Esophagus squamous epithelium (tissue), 4 donors: ENCODE results near the gene FAM83E.

Source experiments
- CTCF ChIP-seq, 6 experiments: fragments of 450-650 bp in 4 of 6; fragments of 200-600 bp in 2 of 6; sonication (generic) in 2 of 6; IDR thresholded peaks; one replicate each; pipeline ENCODE4 v1.5.1; 2016 to 2019; ENCODE audit warnings: antibody characterized with exemption in 6 of 6, mild to moderate bottlenecking in 4 of 6, moderate library complexity in 4 of 6
- POLR2A ChIP-seq, 4 donors: fragments of 450-650 bp; IDR thresholded peaks; one replicate each; pipeline ENCODE4 v1.6.1; 2017; ENCODE audit warnings: antibody characterized with exemption in 4 of 4, mild to moderate bottlenecking in 4 of 4, moderate library complexity in 3 of 4

DNA sequence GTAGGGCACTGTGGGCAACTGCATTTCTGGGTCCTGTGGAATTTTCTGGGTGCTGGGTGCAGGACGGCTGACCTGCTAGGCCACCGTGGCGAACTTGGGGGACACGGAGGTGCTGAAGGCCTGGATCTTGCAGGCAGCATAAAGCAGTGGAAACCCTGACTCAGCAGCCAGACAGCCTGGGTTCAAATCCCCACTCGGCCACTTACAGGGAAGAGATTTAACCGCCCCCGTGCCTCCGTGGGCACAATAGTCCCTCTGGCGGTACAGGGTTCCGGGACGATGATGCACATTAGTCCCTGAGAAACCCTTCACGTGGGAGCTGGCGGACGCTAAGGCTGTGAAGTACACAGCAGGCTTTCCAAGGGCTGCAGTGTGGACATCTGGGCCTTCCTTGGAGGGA, 3.0 kb downstream of the FAM83E start:
- no peak for TF ChIP-seq CTCF (IDR thresholded peaks at IDR 0.05)
- no peak for TF ChIP-seq POLR2A (IDR thresholded peaks at IDR 0.05)
